WTC11 (cell line): Measurements from ENCODE around the gene METTL4.

Experiments used
- CREB1 ChIP-seq: sonication (generic); formaldehyde crosslinking; IDR thresholded peaks from 2 replicates; pipeline ENCODE4 v1.8.0; 2023; ENCODE audit warnings: mild to moderate bottlenecking, missing genetic modification reagents
- ESRRA ChIP-seq: sonication (generic); formaldehyde crosslinking; IDR thresholded peaks from 2 replicates; pipeline ENCODE4 v1.8.1; 2022; ENCODE audit warnings: mild to moderate bottlenecking, missing genetic modification reagents, borderline replicate concordance
- SP1 ChIP-seq: sonication (generic); formaldehyde crosslinking; conservative IDR thresholded peaks from 2 replicates; pipeline ENCODE4 v1.8.1; 2022; ENCODE audit warnings: missing genetic modification reagents
- TEAD4 ChIP-seq: sonication (generic); formaldehyde crosslinking; IDR thresholded peaks from 2 replicates; pipeline ENCODE4 v1.8.0; 2022; ENCODE audit warnings: mild to moderate bottlenecking, missing genetic modification reagents
- TF ChIP-seq, protein P1 (sequence below): fragments of 200-600 bp; IDR thresholded peaks from 2 replicates; pipeline ENCODE4 v1.8.0; 2022; ENCODE audit warnings: antibody characterized with exemption
- TF ChIP-seq, protein P2 (sequence below): sonication (generic); formaldehyde crosslinking; IDR thresholded peaks from 2 replicates; pipeline ENCODE4 v1.8.0; 2023; ENCODE audit warnings: missing genetic modification reagents, mild to moderate bottlenecking, borderline replicate concordance
- TF ChIP-seq, protein P3 (sequence below): sonication (generic); formaldehyde crosslinking; IDR thresholded peaks from 2 replicates; pipeline ENCODE4 v1.8.1; 2023; ENCODE audit warnings: mild to moderate bottlenecking, missing genetic modification reagents
- TF ChIP-seq, protein P4 (sequence below): sonication (generic); formaldehyde crosslinking; IDR thresholded peaks from 2 replicates; pipeline ENCODE4 v1.8.0; 2022; ENCODE audit warnings: missing genetic modification reagents

DNA sequence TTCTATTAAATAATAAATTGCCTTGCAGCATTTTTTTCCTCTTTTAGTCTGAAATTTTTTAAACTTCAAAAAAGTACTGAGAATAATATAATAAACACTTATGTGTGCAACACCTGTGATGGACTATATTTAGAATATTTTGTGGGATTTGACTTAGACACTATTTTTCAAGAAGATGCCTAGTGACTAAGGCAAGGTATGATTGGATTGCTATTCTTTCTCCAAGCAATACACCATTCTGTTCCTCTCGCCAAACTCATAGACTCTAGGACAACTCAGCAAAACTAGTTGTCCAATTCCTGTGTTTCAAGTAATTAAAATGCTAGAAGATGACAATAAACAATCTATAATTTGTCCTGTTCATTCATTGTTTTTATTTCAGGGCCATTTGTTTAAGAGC, 75.9 kb downstream of the METTL4 start:
- TF ChIP-seq, protein P1, sequence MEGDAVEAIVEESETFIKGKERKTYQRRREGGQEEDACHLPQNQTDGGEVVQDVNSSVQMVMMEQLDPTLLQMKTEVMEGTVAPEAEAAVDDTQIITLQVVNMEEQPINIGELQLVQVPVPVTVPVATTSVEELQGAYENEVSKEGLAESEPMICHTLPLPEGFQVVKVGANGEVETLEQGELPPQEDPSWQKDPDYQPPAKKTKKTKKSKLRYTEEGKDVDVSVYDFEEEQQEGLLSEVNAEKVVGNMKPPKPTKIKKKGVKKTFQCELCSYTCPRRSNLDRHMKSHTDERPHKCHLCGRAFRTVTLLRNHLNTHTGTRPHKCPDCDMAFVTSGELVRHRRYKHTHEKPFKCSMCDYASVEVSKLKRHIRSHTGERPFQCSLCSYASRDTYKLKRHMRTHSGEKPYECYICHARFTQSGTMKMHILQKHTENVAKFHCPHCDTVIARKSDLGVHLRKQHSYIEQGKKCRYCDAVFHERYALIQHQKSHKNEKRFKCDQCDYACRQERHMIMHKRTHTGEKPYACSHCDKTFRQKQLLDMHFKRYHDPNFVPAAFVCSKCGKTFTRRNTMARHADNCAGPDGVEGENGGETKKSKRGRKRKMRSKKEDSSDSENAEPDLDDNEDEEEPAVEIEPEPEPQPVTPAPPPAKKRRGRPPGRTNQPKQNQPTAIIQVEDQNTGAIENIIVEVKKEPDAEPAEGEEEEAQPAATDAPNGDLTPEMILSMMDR = no peak
- TF ChIP-seq SP1 (CRISPR knock-in tag) (no peak), CREB1 (CRISPR knock-in tag) (no peak), TEAD4 (CRISPR knock-in tag) (no peak), ESRRA (CRISPR knock-in tag) (no peak)
- TF ChIP-seq, protein P2, sequence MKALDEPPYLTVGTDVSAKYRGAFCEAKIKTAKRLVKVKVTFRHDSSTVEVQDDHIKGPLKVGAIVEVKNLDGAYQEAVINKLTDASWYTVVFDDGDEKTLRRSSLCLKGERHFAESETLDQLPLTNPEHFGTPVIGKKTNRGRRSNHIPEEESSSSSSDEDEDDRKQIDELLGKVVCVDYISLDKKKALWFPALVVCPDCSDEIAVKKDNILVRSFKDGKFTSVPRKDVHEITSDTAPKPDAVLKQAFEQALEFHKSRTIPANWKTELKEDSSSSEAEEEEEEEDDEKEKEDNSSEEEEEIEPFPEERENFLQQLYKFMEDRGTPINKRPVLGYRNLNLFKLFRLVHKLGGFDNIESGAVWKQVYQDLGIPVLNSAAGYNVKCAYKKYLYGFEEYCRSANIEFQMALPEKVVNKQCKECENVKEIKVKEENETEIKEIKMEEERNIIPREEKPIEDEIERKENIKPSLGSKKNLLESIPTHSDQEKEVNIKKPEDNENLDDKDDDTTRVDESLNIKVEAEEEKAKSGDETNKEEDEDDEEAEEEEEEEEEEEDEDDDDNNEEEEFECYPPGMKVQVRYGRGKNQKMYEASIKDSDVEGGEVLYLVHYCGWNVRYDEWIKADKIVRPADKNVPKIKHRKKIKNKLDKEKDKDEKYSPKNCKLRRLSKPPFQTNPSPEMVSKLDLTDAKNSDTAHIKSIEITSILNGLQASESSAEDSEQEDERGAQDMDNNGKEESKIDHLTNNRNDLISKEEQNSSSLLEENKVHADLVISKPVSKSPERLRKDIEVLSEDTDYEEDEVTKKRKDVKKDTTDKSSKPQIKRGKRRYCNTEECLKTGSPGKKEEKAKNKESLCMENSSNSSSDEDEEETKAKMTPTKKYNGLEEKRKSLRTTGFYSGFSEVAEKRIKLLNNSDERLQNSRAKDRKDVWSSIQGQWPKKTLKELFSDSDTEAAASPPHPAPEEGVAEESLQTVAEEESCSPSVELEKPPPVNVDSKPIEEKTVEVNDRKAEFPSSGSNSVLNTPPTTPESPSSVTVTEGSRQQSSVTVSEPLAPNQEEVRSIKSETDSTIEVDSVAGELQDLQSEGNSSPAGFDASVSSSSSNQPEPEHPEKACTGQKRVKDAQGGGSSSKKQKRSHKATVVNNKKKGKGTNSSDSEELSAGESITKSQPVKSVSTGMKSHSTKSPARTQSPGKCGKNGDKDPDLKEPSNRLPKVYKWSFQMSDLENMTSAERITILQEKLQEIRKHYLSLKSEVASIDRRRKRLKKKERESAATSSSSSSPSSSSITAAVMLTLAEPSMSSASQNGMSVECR = no peak
- TF ChIP-seq, protein P3, sequence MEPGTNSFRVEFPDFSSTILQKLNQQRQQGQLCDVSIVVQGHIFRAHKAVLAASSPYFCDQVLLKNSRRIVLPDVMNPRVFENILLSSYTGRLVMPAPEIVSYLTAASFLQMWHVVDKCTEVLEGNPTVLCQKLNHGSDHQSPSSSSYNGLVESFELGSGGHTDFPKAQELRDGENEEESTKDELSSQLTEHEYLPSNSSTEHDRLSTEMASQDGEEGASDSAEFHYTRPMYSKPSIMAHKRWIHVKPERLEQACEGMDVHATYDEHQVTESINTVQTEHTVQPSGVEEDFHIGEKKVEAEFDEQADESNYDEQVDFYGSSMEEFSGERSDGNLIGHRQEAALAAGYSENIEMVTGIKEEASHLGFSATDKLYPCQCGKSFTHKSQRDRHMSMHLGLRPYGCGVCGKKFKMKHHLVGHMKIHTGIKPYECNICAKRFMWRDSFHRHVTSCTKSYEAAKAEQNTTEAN = no peak
- TF ChIP-seq, protein P4, sequence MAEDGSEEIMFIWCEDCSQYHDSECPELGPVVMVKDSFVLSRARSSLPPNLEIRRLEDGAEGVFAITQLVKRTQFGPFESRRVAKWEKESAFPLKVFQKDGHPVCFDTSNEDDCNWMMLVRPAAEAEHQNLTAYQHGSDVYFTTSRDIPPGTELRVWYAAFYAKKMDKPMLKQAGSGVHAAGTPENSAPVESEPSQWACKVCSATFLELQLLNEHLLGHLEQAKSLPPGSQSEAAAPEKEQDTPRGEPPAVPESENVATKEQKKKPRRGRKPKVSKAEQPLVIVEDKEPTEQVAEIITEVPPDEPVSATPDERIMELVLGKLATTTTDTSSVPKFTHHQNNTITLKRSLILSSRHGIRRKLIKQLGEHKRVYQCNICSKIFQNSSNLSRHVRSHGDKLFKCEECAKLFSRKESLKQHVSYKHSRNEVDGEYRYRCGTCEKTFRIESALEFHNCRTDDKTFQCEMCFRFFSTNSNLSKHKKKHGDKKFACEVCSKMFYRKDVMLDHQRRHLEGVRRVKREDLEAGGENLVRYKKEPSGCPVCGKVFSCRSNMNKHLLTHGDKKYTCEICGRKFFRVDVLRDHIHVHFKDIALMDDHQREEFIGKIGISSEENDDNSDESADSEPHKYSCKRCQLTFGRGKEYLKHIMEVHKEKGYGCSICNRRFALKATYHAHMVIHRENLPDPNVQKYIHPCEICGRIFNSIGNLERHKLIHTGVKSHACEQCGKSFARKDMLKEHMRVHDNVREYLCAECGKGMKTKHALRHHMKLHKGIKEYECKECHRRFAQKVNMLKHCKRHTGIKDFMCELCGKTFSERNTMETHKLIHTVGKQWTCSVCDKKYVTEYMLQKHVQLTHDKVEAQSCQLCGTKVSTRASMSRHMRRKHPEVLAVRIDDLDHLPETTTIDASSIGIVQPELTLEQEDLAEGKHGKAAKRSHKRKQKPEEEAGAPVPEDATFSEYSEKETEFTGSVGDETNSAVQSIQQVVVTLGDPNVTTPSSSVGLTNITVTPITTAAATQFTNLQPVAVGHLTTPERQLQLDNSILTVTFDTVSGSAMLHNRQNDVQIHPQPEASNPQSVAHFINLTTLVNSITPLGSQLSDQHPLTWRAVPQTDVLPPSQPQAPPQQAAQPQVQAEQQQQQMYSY = no peak
